Activated CD4-positive, alpha-beta T cell treated with anti-CD3 and anti-CD28 coated beads for 36 hours (primary cell): ENCODE measurements around the gene MTSS2. TPM values are rescaled to one million over a fixed set of nuclear protein-coding genes. Genes with fewer than 3 reads are reported as not detected.
"Not testable (repeated sequence)": the region's sequence is repeated elsewhere in the genome, so short reads cannot be mapped to it uniquely, and the experiment has no call there.

Source experiments
- ATAC-seq: fragments of 200-7000 bp; cut with Tn5 transposase; one replicate; pipeline ENCODE4 v1.10.0; 2021; ENCODE audit warnings: mild to moderate bottlenecking, moderate library complexity
- CTCF ChIA-PET: fragments of 350-600 bp; sonication (Branson Sonifier 250); formaldehyde crosslinking; loops from one replicate; lab custom pipeline; 2021; ENCODE audit warnings: antibody characterized with exemption; lab: Charles Lee
- POLR2A ChIA-PET: fragments of 350-600 bp; sonication (Branson Sonifier 250); formaldehyde crosslinking; loops from one replicate; lab custom pipeline; 2021; ENCODE audit warnings: antibody characterized with exemption, inconsistent platforms; lab: Charles Lee
- DNase-seq: peaks from one replicate; pipeline ENCODE4 v3.0.0-alpha.2; 2020
- H3K27ac Mint-ChIP-seq: one replicate; pipeline ENCODE4 v1.8.0; 2021; ENCODE audit warnings: mixed read lengths
- H3K27me3 Mint-ChIP-seq: one replicate; pipeline ENCODE4 v1.8.0; 2021; ENCODE audit warnings: mixed read lengths
- H3K36me3 Mint-ChIP-seq: one replicate; pipeline ENCODE4 v1.8.0; 2021; ENCODE audit warnings: low read depth, mixed read lengths
- H3K4me1 Mint-ChIP-seq: one replicate; pipeline ENCODE4 v1.8.0; 2021; ENCODE audit warnings: mixed read lengths
- H3K4me3 Mint-ChIP-seq: one replicate; pipeline ENCODE4 v1.8.0; 2021; ENCODE audit warnings: mild to moderate bottlenecking, moderate library complexity, mixed read lengths
- H3K9me3 Mint-ChIP-seq: one replicate; pipeline ENCODE4 v1.8.0; 2021; ENCODE audit warnings: low read depth, mixed read lengths
- intact Hi-C, 2 experiments: fragments of 100-400 bp; cut with DNase I in 1 of 2; cut with micrococcal nuclease in 1 of 2; formaldehyde crosslinking; loops; one replicate each; pipeline versions ENCODE4 v1.14.2 to v1.15.1; 2022 to 2024; cut with DNase I, micrococcal nuclease
- total RNA-seq, 2 experiments: library from RNA; stranded (reverse); gene quantifications; one replicate each; pipeline ENCODE4 v1.2.3, GENCODE V29; 2021

MTSS2 gene
- total RNA-seq, 2 experiments from 2014 or later: 1.6 to 3.5 TPM

DNA sequence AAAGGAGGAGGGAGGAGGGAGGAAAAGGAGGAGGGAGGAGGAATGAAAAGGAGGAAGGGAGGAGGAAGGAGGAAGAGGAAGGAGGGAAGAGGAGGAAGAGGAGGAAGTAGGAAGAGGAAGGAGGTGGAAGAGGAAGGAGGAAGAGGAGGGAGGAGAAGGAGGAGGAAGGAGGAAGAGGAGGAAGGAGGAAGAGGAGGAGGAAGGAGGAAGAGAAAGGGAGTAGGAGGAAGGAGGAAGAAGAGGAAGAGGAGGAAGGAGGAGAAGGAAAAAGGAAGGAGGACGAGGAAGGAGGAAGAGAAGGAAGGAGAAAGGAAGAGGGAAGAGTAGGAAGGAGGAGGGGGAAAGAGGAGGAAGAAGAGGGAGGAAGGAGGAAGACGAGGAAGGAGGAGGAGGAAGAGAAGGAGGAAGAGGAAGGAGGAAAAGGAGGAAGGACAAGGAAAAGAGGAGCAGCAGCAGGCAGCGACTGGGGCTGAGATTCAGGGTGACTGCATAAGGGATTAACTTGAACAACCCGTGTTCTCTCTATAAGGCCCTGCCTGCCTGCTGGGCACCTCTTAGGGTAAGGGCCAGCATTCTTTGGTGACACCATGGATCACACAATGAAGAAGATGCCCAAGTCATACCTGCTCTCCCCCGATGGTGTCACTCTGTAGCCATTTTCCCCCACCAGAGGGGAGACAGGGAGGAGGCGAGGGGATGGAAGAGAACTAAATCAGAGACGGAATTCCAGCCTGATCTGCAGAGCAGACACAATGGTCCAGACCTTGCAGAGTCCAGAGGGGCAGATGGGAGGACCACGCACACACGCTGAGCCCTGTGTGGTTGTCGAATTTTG lies 40.9 kb downstream of the MTSS2 start:
- no peak for DNase-seq
- Mint-ChIP-seq H3K36me3 (no peaks in the 10 kb centered on the region), H3K4me3 (no peak overlapping the region), H3K27me3 (peaks cover 4% of the 10 kb centered on the region), H3K9me3 (no peaks in the 10 kb centered on the region), H3K4me1 (no peaks in the 10 kb centered on the region), H3K27ac (no peak overlapping the region)
- ChIA-PET CTCF (interaction anchor here (1.0 kb wide), 1 partner anchor 9 kb away, joined by 3 read pairs; no protein-coding TSS in a partner anchor), POLR2A (no interaction called here)
- ATAC-seq: peak; percentile 16
- intact Hi-C loops: no loop called here

DNA sequence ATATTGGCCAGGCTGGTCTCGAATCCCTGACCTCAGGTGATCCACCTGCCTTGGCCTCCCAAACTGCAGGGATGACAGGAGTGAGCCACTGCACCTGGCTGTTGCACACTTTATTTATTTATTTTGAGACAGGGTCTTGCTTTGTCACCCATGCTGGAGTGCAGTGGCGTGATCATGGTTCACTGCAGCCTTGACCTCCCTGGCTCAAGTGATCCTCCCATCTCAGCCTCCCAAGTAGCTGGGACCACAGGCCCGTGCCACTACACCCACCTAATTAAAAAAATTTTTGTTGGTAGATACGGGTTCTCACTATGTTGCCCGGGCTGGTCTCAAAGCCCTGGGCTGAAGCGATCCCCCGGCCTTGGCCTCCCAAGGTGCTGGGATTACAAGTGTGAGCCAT lies 42.6 kb downstream of the MTSS2 start:
- intact Hi-C loops, H3K9me3 Mint-ChIP-seq, CTCF ChIA-PET, H3K27me3 Mint-ChIP-seq, H3K27ac Mint-ChIP-seq, H3K4me1 Mint-ChIP-seq, DNase-seq, H3K36me3 Mint-ChIP-seq, POLR2A ChIA-PET, ATAC-seq, H3K4me3 Mint-ChIP-seq: not testable (repeated sequence)

DNA sequence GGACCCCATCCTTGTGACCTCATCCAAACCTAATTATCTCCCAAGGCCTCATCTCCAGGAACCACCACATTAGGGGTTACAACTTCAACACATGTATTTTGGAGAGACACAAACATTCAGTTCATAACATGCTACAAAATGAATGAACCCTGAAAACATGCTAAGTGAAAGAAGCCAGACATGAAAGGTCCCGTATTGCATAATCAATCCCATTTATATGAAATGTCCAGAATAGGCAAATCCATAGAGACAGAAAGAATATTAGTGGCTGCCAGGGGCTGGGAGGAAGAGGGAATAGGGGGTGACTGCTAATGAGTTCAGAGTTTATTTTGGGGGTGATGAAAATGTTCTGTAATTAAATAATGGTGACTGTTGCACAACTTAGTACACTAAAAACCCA lies 43.2 kb downstream of the MTSS2 start:
- Mint-ChIP-seq H3K4me1 (no peaks in the 10 kb centered on the region), H3K27ac (no peak overlapping the region), H3K9me3 (no peaks in the 10 kb centered on the region), H3K27me3 (peaks cover 4% of the 10 kb centered on the region), H3K36me3 (no peaks in the 10 kb centered on the region), H3K4me3 (no peak overlapping the region)
- ATAC-seq: no peak
- intact Hi-C loops: no loop called here
- POLR2A ChIA-PET: no interaction called here
- DNase-seq: no peak
- CTCF ChIA-PET: no interaction called here

DNA sequence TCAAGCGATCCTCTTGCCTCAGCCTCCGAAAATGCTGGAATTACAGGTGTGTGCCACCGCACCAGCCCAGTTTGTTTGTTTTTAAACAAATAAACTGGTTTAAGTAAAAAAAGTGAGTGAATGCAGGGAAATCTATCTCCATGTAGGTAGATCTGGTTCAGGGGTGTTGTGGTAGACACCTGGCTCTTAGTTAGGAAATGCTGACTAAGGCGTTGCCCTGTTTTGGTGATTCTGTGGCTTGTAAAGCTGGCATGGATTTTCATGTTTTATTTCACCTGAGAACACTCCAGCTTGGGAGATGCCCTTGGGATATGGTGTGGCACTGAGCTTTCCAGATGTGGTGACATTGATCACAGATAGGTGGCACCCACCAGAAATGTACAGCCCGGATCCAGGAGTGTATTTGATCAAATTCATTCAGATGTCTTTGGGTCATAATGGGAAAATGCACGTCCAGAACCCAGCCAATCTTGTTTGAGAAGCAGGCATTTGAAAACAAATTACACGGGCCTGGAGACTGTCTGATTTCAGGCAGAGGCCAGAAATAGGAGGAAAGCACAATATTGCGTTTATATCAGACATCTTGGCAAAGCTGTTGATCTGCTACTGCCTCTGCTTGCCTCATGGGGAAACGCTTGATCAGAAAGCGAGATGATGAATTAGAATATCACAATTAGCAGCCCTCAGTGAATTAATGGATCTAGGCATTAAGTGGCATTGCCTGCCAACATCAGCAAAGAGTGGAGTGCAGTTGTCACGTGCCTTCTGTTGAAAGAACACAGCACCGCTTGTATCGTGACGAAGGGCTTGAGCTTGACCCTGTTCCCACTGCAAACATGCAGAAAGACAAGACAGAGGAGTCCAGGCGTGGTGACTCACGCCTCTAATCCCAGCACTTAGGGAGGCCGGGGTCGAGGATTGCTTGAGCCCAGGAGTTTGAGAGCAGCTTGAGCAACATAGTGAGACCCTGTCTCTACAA lies 46.8 kb downstream of the MTSS2 start:
- intact Hi-C loops: no loop called here
- Mint-ChIP-seq H3K36me3 (no peaks in the 10 kb centered on the region), H3K27me3 (peaks cover 4% of the 10 kb centered on the region), H3K4me1 (no peaks in the 10 kb centered on the region), H3K27ac (no peak overlapping the region), H3K4me3 (no peak overlapping the region), H3K9me3 (no peaks in the 10 kb centered on the region)
- ChIA-PET CTCF (interaction anchor here (0.6 to 1.2 kb wide), 3 partner anchors 283 to 594 kb away, joined by 3 to 4 read pairs (median 3); no protein-coding TSS in a partner anchor), POLR2A (no interaction called here)
- ATAC-seq: no peak
- no peak for DNase-seq

Other genes with a start within 250 kb of the MTSS2 start
- gene ST3GAL2, start 247.0 kb downstream of the MTSS2 start, total RNA-seq: 10 to 100 TPM; 14.8 to 16.6 TPM
- 10 to 100 TPM; 10.3 to 13.4 TPM for gene FCSK, start 231.5 kb downstream of the MTSS2 start, total RNA-seq
- 10 to 100 TPM; 33.5 to 37.6 TPM for gene COG4, start 162.5 kb downstream of the MTSS2 start, total RNA-seq
- 100 to 1,000 TPM; 533 to 545 TPM for gene SF3B3, start 162.2 kb downstream of the MTSS2 start, total RNA-seq
- gene IL34, start 39.5 kb downstream of the MTSS2 start, total RNA-seq: not detected
- gene VAC14, start 115.1 kb upstream of the MTSS2 start, total RNA-seq: 10 to 100 TPM; 24.8 to 26.2 TPM